H1 (cell line): Measurements from ENCODE around the gene TTC33. TPM values are rescaled to one million over a fixed set of nuclear protein-coding genes. Genes with fewer than 3 reads are reported as not detected.

ENCODE experiments used
- CTCF ChIA-PET: fragments of 300-600 bp; sonication (Branson Sonifier 250); formaldehyde crosslinking; loops from one replicate; lab custom pipeline; 2021; ENCODE audit not compliant: partially characterized antibody; lab: Charles Lee
- POLR2A ChIA-PET: fragments of 300-600 bp; sonication (Branson Sonifier 250); formaldehyde crosslinking; loops from one replicate; lab custom pipeline; 2021; ENCODE audit warnings: inconsistent platforms; ENCODE audit not compliant: partially characterized antibody; lab: Charles Lee
- DNase-seq, 2 experiments: peaks; one replicate each; pipeline versions ENCODE4 v3.0.0 to v3.0.0-alpha.2; 2010 to 2022; ENCODE audit warnings: low spot score in 2 of 2, low read depth in 1 of 2, mixed read lengths in 1 of 2
- FAIRE-seq: peaks from 2 replicates; lab custom pipeline; 2011; peaks lifted over from hg19 to GRCh38; lab: Jason Lieb, UNC
- H2AFZ ChIP-seq: 2 replicates; pipeline ENCODE4 v1.8.1; 2012; ENCODE audit warnings: low read length, inconsistent platforms
- H2AK5ac ChIP-seq: 2 replicates; pipeline ENCODE4 v1.6.1; 2013; ENCODE audit warnings: low read depth, low read length
- H2BK120ac ChIP-seq: replicated peaks from 2 replicates; pipeline ENCODE3; 2013; ENCODE audit warnings: low read depth, low read length, inconsistent platforms
- H2BK12ac ChIP-seq: 2 replicates; pipeline ENCODE4 v1.6.1; 2013; ENCODE audit warnings: low read depth, low read length
- H2BK15ac ChIP-seq: 2 replicates; pipeline ENCODE4 v1.6.1; 2013; ENCODE audit warnings: low read length
- H2BK20ac ChIP-seq: 2 replicates; pipeline ENCODE4 v1.6.1; 2013; ENCODE audit warnings: low read length
- H2BK5ac ChIP-seq: 2 replicates; pipeline ENCODE4 v1.6.1; 2013; ENCODE audit warnings: low read depth, low read length
- H3K14ac ChIP-seq: 2 replicates; pipeline ENCODE4 v1.6.1; 2013; ENCODE audit warnings: inconsistent platforms; ENCODE audit not compliant: insufficient read length
- H3K18ac ChIP-seq: 2 replicates; pipeline ENCODE4 v1.6.1; 2013; ENCODE audit warnings: low read length; ENCODE audit errors: extremely low read depth
- H3K23ac ChIP-seq: 2 replicates; pipeline ENCODE4 v1.6.1; 2013; ENCODE audit warnings: inconsistent platforms; ENCODE audit not compliant: insufficient read length
- H3K23me2 ChIP-seq: 2 replicates; pipeline ENCODE4 v1.6.1; 2013; ENCODE audit warnings: low read depth, low read length
- H3K27ac ChIP-seq: 2 replicates; pipeline ENCODE4 v1.6.1; 2011; ENCODE audit warnings: low read depth, low read length, inconsistent platforms
- H3K27me3 ChIP-seq, 4 experiments: replicated peaks in 1 of 4; 1 replicate in 1 of 4; 2 replicates in 3 of 4; pipeline versions ENCODE4 v1.6.1 to v1.8.1; 2011 to 2013; ENCODE audit warnings: low read length in 3 of 4, mild to moderate bottlenecking in 3 of 4, inconsistent platforms in 2 of 4, mixed read lengths in 2 of 4, moderate library complexity in 1 of 4; ENCODE audit not compliant: control insufficient read depth in 3 of 4, insufficient read depth in 3 of 4; ENCODE audit errors: extremely low read depth in 1 of 4
- H3K36me3 ChIP-seq, 4 experiments: 2 replicates each; pipeline versions ENCODE4 v1.6.1 to v1.8.1; 2011 to 2013; ENCODE audit warnings: mild to moderate bottlenecking in 4 of 4, low read length in 3 of 4, moderate library complexity in 2 of 4, control low read depth in 1 of 4, inconsistent platforms in 1 of 4; ENCODE audit not compliant: insufficient read depth in 4 of 4, control insufficient read depth in 2 of 4
- H3K4ac ChIP-seq: replicated peaks from 2 replicates; pipeline ENCODE3; 2013; ENCODE audit warnings: low read length, low read depth, mixed read lengths, inconsistent platforms; ENCODE audit not compliant: insufficient read length
- H3K4me1 ChIP-seq, 4 experiments: replicated peaks in 1 of 4; 1 replicate in 1 of 4; 2 replicates in 3 of 4; pipeline versions ENCODE4 v1.6.1 to v1.8.1; 2011 to 2013; ENCODE audit warnings: low read length in 3 of 4, inconsistent platforms in 2 of 4, mixed read lengths in 1 of 4; ENCODE audit not compliant: insufficient read depth in 4 of 4, control insufficient read depth in 3 of 4
- H3K4me2 ChIP-seq, 2 experiments: 2 replicates each; pipeline versions ENCODE4 v1.6.1 to v1.8.1; 2011 to 2013; ENCODE audit warnings: low read depth in 2 of 2, low read length in 2 of 2, control low read depth in 1 of 2, inconsistent platforms in 1 of 2, mild to moderate bottlenecking in 1 of 2; ENCODE audit not compliant: insufficient read depth in 1 of 2
- H3K4me3 ChIP-seq, 4 experiments: fragments of 200-600, 300-600 bp in 1 of 4; sonication (generic), shearing (Covaris generic), sonication (Bioruptor Twin) in 1 of 4; 2 replicates each; pipeline versions ENCODE4 v1.5.1 to v1.8.1; 2011 to 2016; ENCODE audit warnings: low read length in 4 of 4, low read depth in 3 of 4, control low read depth in 2 of 4, inconsistent platforms in 2 of 4, mild to moderate bottlenecking in 2 of 4, mixed read lengths in 1 of 4, moderate library complexity in 1 of 4; ENCODE audit not compliant: insufficient read depth in 2 of 4; ENCODE audit errors: extremely low read depth in 1 of 4
- H3K56ac ChIP-seq: replicated peaks from 2 replicates; pipeline ENCODE3; 2013; ENCODE audit warnings: low read depth, mild to moderate bottlenecking, mixed read lengths, low read length, inconsistent platforms; ENCODE audit not compliant: insufficient read length
- H3K79me1 ChIP-seq: 2 replicates; pipeline ENCODE4 v1.6.1; 2013; ENCODE audit warnings: low read depth, low read length, control low read depth
- H3K79me2 ChIP-seq, 2 experiments: 2 replicates each; pipeline versions ENCODE4 v1.6.1 to v1.8.1; 2012 to 2013; ENCODE audit warnings: low read length in 2 of 2, mild to moderate bottlenecking in 2 of 2, inconsistent platforms in 1 of 2; ENCODE audit not compliant: insufficient read depth in 2 of 2, control insufficient read depth in 1 of 2
- H3K9ac ChIP-seq, 4 experiments: replicated peaks in 1 of 4; 1 replicate in 1 of 4; 2 replicates in 3 of 4; pipeline versions ENCODE4 v1.6.1 to v1.8.1; 2011 to 2013; ENCODE audit warnings: low read depth in 3 of 4, low read length in 3 of 4, control low read depth in 2 of 4, mild to moderate bottlenecking in 2 of 4, moderate library complexity in 2 of 4, inconsistent platforms in 1 of 4; ENCODE audit errors: extremely low read depth in 1 of 4
- H3K9me3 ChIP-seq, 2 experiments: 2 replicates each; pipeline versions ENCODE4 v1.6.1 to v1.8.1; 2012 to 2013; ENCODE audit warnings: mild to moderate bottlenecking in 2 of 2, moderate library complexity in 2 of 2, control low read depth in 1 of 2, inconsistent platforms in 1 of 2, low read depth in 1 of 2, low read length in 1 of 2, mixed read lengths in 1 of 2; ENCODE audit not compliant: insufficient read depth in 2 of 2
- H4K20me1 ChIP-seq, 2 experiments: replicated peaks in 1 of 2; 2 replicates each; pipeline versions ENCODE3 to v1.8.1; 2011 to 2013; ENCODE audit warnings: inconsistent platforms in 2 of 2, low read length in 2 of 2, mild to moderate bottlenecking in 1 of 2; ENCODE audit not compliant: insufficient read depth in 2 of 2, control insufficient read depth in 1 of 2
- H4K5ac ChIP-seq: 2 replicates; pipeline ENCODE4 v1.6.1; 2013; ENCODE audit warnings: low read length, low read depth, mixed read lengths, inconsistent platforms; ENCODE audit not compliant: insufficient read length
- H4K8ac ChIP-seq: 2 replicates; pipeline ENCODE4 v1.8.0; 2013; ENCODE audit warnings: mild to moderate bottlenecking, moderate library complexity, low read length, inconsistent platforms; ENCODE audit not compliant: insufficient read depth; ENCODE audit errors: extremely low read depth
- H4K91ac ChIP-seq: replicated peaks from 2 replicates; pipeline ENCODE3; 2013; ENCODE audit warnings: low read length, mixed read lengths, inconsistent platforms; ENCODE audit not compliant: insufficient read length
- ASH2L ChIP-seq: fragments of 200-600, 300-600 bp; sonication (generic); IDR thresholded peaks from one replicate; pipeline ENCODE4 v1.7.1; 2017; ENCODE audit warnings: low read length
- CREB1 ChIP-seq: IDR thresholded peaks from 2 replicates; pipeline ENCODE4 v1.6.1; 2012; ENCODE audit warnings: inconsistent platforms
- CTCF ChIP-seq, 3 experiments: IDR thresholded peaks; 1 replicate in 2 of 3; 2 replicates in 1 of 3; pipeline versions ENCODE4 v1.5.1 to v1.6.1; 2011; ENCODE audit warnings: low read length in 3 of 3, mild to moderate bottlenecking in 3 of 3, inconsistent platforms in 2 of 3, low read depth in 1 of 3, moderate library complexity in 1 of 3; ENCODE audit not compliant: insufficient read depth in 1 of 3; ENCODE audit errors: control extremely low read depth in 1 of 3
- GABPA ChIP-seq: IDR thresholded peaks from 2 replicates; pipeline ENCODE4 v1.6.1; 2011; ENCODE audit warnings: mild to moderate bottlenecking, low read length, moderate library complexity, borderline replicate concordance; ENCODE audit not compliant: insufficient read depth
- NRF1 ChIP-seq: IDR thresholded peaks from 2 replicates; pipeline ENCODE4 v1.6.1; 2011; ENCODE audit warnings: mild to moderate bottlenecking, low read depth, low read length, improper control_type of control experiment
- PHF8 ChIP-seq: fragments of 200-600 bp; sonication (generic); conservative IDR thresholded peaks from 2 replicates; pipeline ENCODE4 v1.7.1; 2012; ENCODE audit warnings: low read depth, mild to moderate bottlenecking, inconsistent platforms, low read length, moderate library complexity
- POLR2A ChIP-seq, 2 experiments: IDR thresholded peaks; 1 replicate in 1 of 2; 2 replicates in 1 of 2; pipeline ENCODE4 v1.6.1; 2011; ENCODE audit warnings: low read depth in 2 of 2, low read length in 2 of 2, mild to moderate bottlenecking in 2 of 2; ENCODE audit errors: control extremely low read depth in 1 of 2
- TAF1 ChIP-seq: IDR thresholded peaks from 2 replicates; pipeline ENCODE4 v1.6.1; 2011; ENCODE audit warnings: mild to moderate bottlenecking, low read depth, low read length
- TAF7 ChIP-seq: optimal IDR thresholded peaks from 2 replicates; pipeline ENCODE3; 2011; ENCODE audit warnings: low read depth, mild to moderate bottlenecking, inconsistent platforms, low read length, moderate library complexity, borderline replicate concordance
- WGBS, 2 experiments: shearing (Covaris generic) in 1 of 2; methylation state at CpG; one replicate each; pipeline versions ENCODE4 v1.1.6 to v1.1.7; 2013 to 2015; ENCODE audit warnings: low lambda C conversion rate in 2 of 2, mixed read lengths in 2 of 2, inconsistent platforms in 1 of 2, low coverage in 1 of 2, missing lambda C conversion rate in 1 of 2; ENCODE audit not compliant: insufficient replicate concordance in 2 of 2, insufficient coverage in 1 of 2, insufficient read length in 1 of 2; ENCODE audit errors: extremely low coverage in 1 of 2, missing lambda C conversion rate in 1 of 2; 5-methylcytosine and 5-hydroxymethylcytosine counted together
- polyA plus RNA-seq, 7 experiments: library from polyadenylated mRNA; depleted of rRNA in 3 of 7; stranded (reverse) in 5 of 7; unstranded in 2 of 7; fragments of >200 nt in 5 of 7; fragments of 200-250 nt in 2 of 7; gene quantifications; 1 replicate in 5 of 7; 2 replicates in 1 of 7; 4 replicates in 1 of 7; pipeline versions ENCODE4 v1.2.1 to v1.2.3, GENCODE V29; 2011 to 2013; ENCODE audit warnings: missing spikeins in 2 of 7, mixed read lengths in 2 of 7
- total RNA-seq: library from RNA; stranded (reverse); fragmentation: NEBNext Ultra II Directional; extraction: Animal tissue kit (Norgen Biotek cat#: 25700); gene quantifications from 2 replicates; pipeline ENCODE4 v1.2.1, GENCODE V29; 2021

The TTC33 gene
- total and polyA plus RNA-seq, 2 of the 8 experiments (the other 6 are each of a cell fraction or from before 2014, with no cell fraction given): 1.2 to 12.6 TPM

- H2BK120ac ChIP-seq: peak within 1 kb of the TSS; percentile 38
- H3K9me3 ChIP-seq: no peaks in the 10 kb centered on the region; a peak in 1 of 4 replicates
- no peaks in the 10 kb centered on the region; a peak in 1 of 8 replicates for H3K36me3 ChIP-seq
- no peaks in the 10 kb centered on the region; the same call in 1 of the 2 replicates for H3K23me2 ChIP-seq
- no peaks in the 10 kb centered on the region for H3K27me3 ChIP-seq
- DNase-seq (peak; percentile 58 to 95), FAIRE-seq (no peak)
- no peak within 1 kb of the TSS for H2AK5ac ChIP-seq
- no peaks in the 10 kb centered on the region; the same call in 1 of the 2 replicates for H3K79me1 ChIP-seq
- H4K5ac ChIP-seq: peak within 1 kb of the TSS; percentile 97
- CTCF ChIA-PET: interaction anchor here (0.5 to 1.7 kb wide), 8 partner anchors 10 to 22 kb away, joined by 3 to 7 read pairs (median 3); no protein-coding TSS in a partner anchor
- no peak within 1 kb of the TSS for H2BK15ac ChIP-seq
- H3K9ac ChIP-seq: peak within 1 kb of the TSS; percentile 87 to 98 (median 96)
- H2BK20ac ChIP-seq: no peak within 1 kb of the TSS
- H2AFZ ChIP-seq: peak within 1 kb of the TSS; percentile 92
- H2BK5ac ChIP-seq: peak within 1 kb of the TSS; percentile 93
- peak within 1 kb of the TSS; percentile 91 for H3K4ac ChIP-seq
- peaks cover 25 to 44% of the 10 kb centered on the region in 2 experiments for H3K79me2 ChIP-seq
- peak within 1 kb of the TSS; percentile 97 for H4K91ac ChIP-seq
- peak within 1 kb of the TSS; percentile 97; the same call in 1 of the 2 replicates for H2BK12ac ChIP-seq
- peak within 1 kb of the TSS; percentile 95; the same call in 1 of the 2 replicates for H3K18ac ChIP-seq
- peaks cover 0 to 5% (median 0%) of the 10 kb centered on the region in 4 experiments; a peak in 2 of 7 replicates for H3K4me1 ChIP-seq
- peaks cover 0 to 3% of the 10 kb centered on the region in 2 experiments for H4K20me1 ChIP-seq
- H4K8ac ChIP-seq: peak within 1 kb of the TSS; percentile 96
- H3K4me3 ChIP-seq: peak within 1 kb of the TSS; percentile 68 to 98 (median 92)
- 1% methylated on average over 30 of the region's 70 CpGs; no CpG with 5 or more reads in 1 of the 2 experiments for WGBS, 2 experiments
- POLR2A ChIA-PET: interaction anchor here (0.6 to 1.5 kb wide), 12 partner anchors 8 to 73 kb away, joined by 3 to 5 read pairs (median 3); no protein-coding TSS in a partner anchor
- H3K14ac ChIP-seq: no peak within 1 kb of the TSS
- H3K27ac ChIP-seq: peak within 1 kb of the TSS; percentile 95
- peak within 1 kb of the TSS; percentile 51 to 81 for H3K4me2 ChIP-seq
- H3K23ac ChIP-seq: no peak within 1 kb of the TSS
- peak within 1 kb of the TSS; percentile 96 for H3K56ac ChIP-seq
- peak; percentile 92 for TF ChIP-seq CREB1
- TF ChIP-seq TAF1: peak; percentile 94
- 0 out of 2 replicates have a peak, but pooled peaks have one; percentile 21 for TF ChIP-seq NRF1
- peak; percentile 88 to 92 for TF ChIP-seq POLR2A (IDR thresholded peaks at IDR 0.05; ENCODE audit: control extremely low read depth in 1 of 2, low read depth in 2 of 2, low read length in 2 of 2)
- TF ChIP-seq ASH2L: peak; percentile 79
- TF ChIP-seq TAF7: peak; percentile 75
- no peak for TF ChIP-seq GABPA
- TF ChIP-seq CTCF (IDR thresholded peaks at IDR 0.05; ENCODE audit: control extremely low read depth in 1 of 3, insufficient read depth in 1 of 3, low read depth in 1 of 3, low read length in 3 of 3): peak; percentile 62 to 67 (median 63)
- peak; percentile 86 for TF ChIP-seq PHF8
These were observed 42.4 kb upstream of the TTC33 start, which contains the start of gene PRKAA1 for GRCh38 chr5:40798012-40798800. Gene PRKAA1, minus strand, starts transcription at chr5:40798374. Its CDS starts 185 bp downstream, at chr5:40798189.
